ENCODE measurements around the gene GATB. TPM values are rescaled to one million over a fixed set of nuclear protein-coding genes. Genes with fewer than 3 reads are reported as not detected.
A peak's percentile ranks its signal among the peaks of the same experiment; 100 is the strongest.

Gene GATB
- total RNA-seq, 1 experiment from 2014 or later = 21.2 TPM

- Histone ChIP-seq H2BK20ac (ENCODE audit: low read depth, low read length, poor library complexity, severe bottlenecking) (no peak overlapping the region), H3K9me3 (ENCODE audit: control insufficient read depth, low read depth, low read length) (no peaks in the 10 kb centered on the region), H4K5ac (ENCODE audit: insufficient read length, low read depth, low read length) (no peak overlapping the region), H3T11ph (ENCODE audit: low read length) (no peak overlapping the region), H2AFZ (ENCODE audit: low read length) (no peak overlapping the region), H3K56ac (ENCODE audit: insufficient read length, low read depth, low read length) (no peak overlapping the region), H3K79me2 (ENCODE audit: insufficient read depth, low read length) (no peaks in the 10 kb centered on the region), H4K8ac (replicated peaks; ENCODE audit: insufficient read length, low read depth, low read length) (no peak overlapping the region), H3K4me1 (ENCODE audit: insufficient read depth, low read length) (no peaks in the 10 kb centered on the region), H3K79me1 (ENCODE audit: insufficient read depth, low read depth, low read length, poor library complexity, severe bottlenecking) (no peaks in the 10 kb centered on the region), H2BK5ac (ENCODE audit: insufficient read length, low read length) (no peak overlapping the region), H3K14ac (ENCODE audit: insufficient read depth, low read length) (no peak overlapping the region), H3K18ac (ENCODE audit: insufficient read length, low read depth, low read length) (no peak overlapping the region), H2AK5ac (ENCODE audit: insufficient read length, low read length) (no peak overlapping the region), H4K20me1 (ENCODE audit: control insufficient read depth, insufficient read depth, insufficient read length) (peaks cover 2% of the 10 kb centered on the region), H3K9ac (ENCODE audit: extremely low read depth, insufficient read length, low read length) (no peak overlapping the region), H3K23me2 (ENCODE audit: insufficient read length, low read depth, low read length, poor library complexity, severe bottlenecking) (no peaks in the 10 kb centered on the region), H2BK120ac (ENCODE audit: low read depth, low read length, poor library complexity, severe bottlenecking) (no peak overlapping the region), H3K23ac (ENCODE audit: insufficient read length, low read depth, low read length) (no peak overlapping the region), H3K27me3 (ENCODE audit: insufficient read depth, low read length) (no peaks in the 10 kb centered on the region), H2BK12ac (ENCODE audit: insufficient read length, low read depth, low read length) (no peak overlapping the region), H3K4me2 (ENCODE audit: insufficient read depth, insufficient read length, low read length) (no peak overlapping the region), H3K27ac (ENCODE audit: insufficient read length, low read depth, low read length) (no peak overlapping the region), H2BK15ac (ENCODE audit: low read depth, low read length) (no peak overlapping the region), H4K91ac (ENCODE audit: insufficient read length, low read depth, low read length) (no peak overlapping the region), H3K4ac (ENCODE audit: low read depth, low read length) (no peak overlapping the region)
- Mint-ChIP-seq H3K27me3 (ENCODE audit: low read depth) (no peaks in the 10 kb centered on the region), H3K36me3 (ENCODE audit: insufficient read depth in 1 of 3, low read depth in 3 of 3) (peaks cover 0 to 11% (median 6%) of the 10 kb centered on the region in 3 experiments; a peak in 3 of 7 replicates), H3K27ac (peak overlapping the region in 1 of 3 experiments; percentile 55; a peak in 1 of 7 replicates), H3K4me3 (no peak overlapping the region), H3K9me3 (peaks cover 0 to 4% of the 10 kb centered on the region in 2 experiments; a peak in 1 of 5 replicates), H3K4me1 (peaks cover 26 to 36% of the 10 kb centered on the region in 2 experiments)
- DNase-seq = peak; percentile 56
- WGBS (ENCODE audit: extremely low coverage, insufficient read length, low lambda C conversion rate) = no CpG with 5 or more reads among the region's 14 CpGs
- TF ChIP-seq, protein P1, sequence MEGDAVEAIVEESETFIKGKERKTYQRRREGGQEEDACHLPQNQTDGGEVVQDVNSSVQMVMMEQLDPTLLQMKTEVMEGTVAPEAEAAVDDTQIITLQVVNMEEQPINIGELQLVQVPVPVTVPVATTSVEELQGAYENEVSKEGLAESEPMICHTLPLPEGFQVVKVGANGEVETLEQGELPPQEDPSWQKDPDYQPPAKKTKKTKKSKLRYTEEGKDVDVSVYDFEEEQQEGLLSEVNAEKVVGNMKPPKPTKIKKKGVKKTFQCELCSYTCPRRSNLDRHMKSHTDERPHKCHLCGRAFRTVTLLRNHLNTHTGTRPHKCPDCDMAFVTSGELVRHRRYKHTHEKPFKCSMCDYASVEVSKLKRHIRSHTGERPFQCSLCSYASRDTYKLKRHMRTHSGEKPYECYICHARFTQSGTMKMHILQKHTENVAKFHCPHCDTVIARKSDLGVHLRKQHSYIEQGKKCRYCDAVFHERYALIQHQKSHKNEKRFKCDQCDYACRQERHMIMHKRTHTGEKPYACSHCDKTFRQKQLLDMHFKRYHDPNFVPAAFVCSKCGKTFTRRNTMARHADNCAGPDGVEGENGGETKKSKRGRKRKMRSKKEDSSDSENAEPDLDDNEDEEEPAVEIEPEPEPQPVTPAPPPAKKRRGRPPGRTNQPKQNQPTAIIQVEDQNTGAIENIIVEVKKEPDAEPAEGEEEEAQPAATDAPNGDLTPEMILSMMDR (conservative IDR thresholded peaks at IDR 0.05) = no peak
Observed at GRCh38 chr4:151688003-151688784, 72.6 kb downstream of the GATB start.

Measured in H9 (cell line).